ENCODE data around the gene NWD2.
A peak's percentile ranks its signal among the peaks of the same experiment; 100 is the strongest.

Gene NWD2

GRCh38 chr4:37304612-37305011 is 60.1 kb downstream of the NWD2 start:
- DNase-seq (ENCODE audit: low spot score) = no peak

- no peak for DNase-seq (ENCODE audit: low spot score)
These were observed 61.4 kb downstream of the NWD2 start for GRCh38 chr4:37305984-37306383.

- no peak for DNase-seq (ENCODE audit: low spot score)
These were observed 72.6 kb downstream of the NWD2 start for GRCh38 chr4:37317104-37317643.

DNA sequence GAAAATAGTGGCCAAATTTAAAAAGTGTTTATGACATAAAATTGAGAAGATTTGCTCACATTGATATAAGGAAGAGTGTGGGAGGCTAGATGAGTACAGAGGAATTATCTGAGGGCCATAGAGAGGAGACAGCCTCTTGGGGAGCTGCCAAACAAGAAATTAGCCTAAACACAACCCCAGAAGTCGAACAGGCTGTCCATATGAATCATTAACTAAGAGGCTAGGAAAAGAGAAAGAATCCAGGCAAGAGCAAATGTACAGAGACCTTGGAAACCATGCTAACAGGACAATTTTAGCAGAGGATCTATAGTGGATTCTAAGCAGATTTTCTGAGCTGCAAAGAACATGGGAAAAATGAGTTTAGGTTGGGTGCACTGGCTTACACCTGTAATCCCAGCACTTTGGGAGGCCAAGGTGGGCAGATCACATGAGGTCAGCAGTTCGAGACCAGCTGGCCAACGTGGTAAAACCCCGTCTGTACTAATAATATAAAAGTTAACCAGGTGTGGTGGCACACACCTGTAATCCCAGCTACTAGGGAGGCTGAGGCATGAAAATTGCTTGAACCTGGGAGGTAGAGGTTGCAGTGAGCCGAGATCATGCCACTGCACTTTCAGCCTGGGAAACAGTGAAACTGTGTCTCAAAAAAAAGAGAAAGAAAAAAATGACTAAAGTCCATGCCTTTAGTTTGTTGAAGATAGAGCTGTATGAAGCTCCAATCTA is 76.1 kb downstream of the NWD2 start:
- no peak for DNase-seq (ENCODE audit: low spot score)

- DNase-seq (ENCODE audit: low spot score) = no peak
These were observed 77.6 kb downstream of the NWD2 start for GRCh38 chr4:37322122-37322521.

GRCh38 chr4:37324546-37324945 is 80.0 kb downstream of the NWD2 start:
- DNase-seq (ENCODE audit: low spot score) = no peak

- DNase-seq (ENCODE audit: low spot score) = no peak
These were observed 82.3 kb downstream of the NWD2 start for GRCh38 chr4:37326852-37327251.

- DNase-seq (ENCODE audit: low spot score) = no peak
These were observed 94.4 kb downstream of the NWD2 start for GRCh38 chr4:37338972-37339371.

GRCh38 chr4:37358748-37359147 is 114.2 kb downstream of the NWD2 start:
- DNase-seq (ENCODE audit: low spot score) = no peak

GRCh38 chr4:37359261-37359660 is 114.7 kb downstream of the NWD2 start:
- DNase-seq (ENCODE audit: low spot score) = no peak

- no peak for DNase-seq (ENCODE audit: low spot score)
These were observed 121.3 kb downstream of the NWD2 start for GRCh38 chr4:37365888-37366287.

- no peak for DNase-seq (ENCODE audit: low spot score)
These were observed 123.4 kb downstream of the NWD2 start for GRCh38 chr4:37367901-37368300.

- DNase-seq (ENCODE audit: low spot score) = no peak
These were observed 125.5 kb downstream of the NWD2 start for GRCh38 chr4:37370052-37370451.

- no peak for DNase-seq (ENCODE audit: low spot score)
These were observed 136.6 kb downstream of the NWD2 start for GRCh38 chr4:37381040-37381668.

GRCh38 chr4:37383579-37384229 is 139.2 kb downstream of the NWD2 start:
- peak; percentile 36 for DNase-seq (ENCODE audit: low spot score)

DNA sequence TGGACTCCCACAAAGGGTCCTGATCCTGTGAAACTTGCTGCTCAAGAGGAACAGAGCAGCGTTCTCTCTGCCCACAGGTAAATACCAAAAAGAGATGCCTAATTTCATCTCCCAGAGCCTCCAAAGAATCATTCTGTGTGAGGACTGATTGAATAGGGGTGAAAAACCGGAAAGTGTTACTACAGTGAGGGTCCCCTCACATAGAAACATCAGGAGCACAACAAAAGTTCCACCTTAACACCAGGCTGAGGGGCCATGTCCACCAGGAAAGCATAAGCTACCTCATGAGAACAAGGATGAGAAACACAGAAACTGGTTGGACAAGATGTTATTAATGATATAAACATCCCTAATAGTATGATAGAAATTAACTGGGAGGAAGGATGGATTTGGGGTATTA is 140.9 kb downstream of the NWD2 start:
- DNase-seq (ENCODE audit: low spot score) = no peak

DNA sequence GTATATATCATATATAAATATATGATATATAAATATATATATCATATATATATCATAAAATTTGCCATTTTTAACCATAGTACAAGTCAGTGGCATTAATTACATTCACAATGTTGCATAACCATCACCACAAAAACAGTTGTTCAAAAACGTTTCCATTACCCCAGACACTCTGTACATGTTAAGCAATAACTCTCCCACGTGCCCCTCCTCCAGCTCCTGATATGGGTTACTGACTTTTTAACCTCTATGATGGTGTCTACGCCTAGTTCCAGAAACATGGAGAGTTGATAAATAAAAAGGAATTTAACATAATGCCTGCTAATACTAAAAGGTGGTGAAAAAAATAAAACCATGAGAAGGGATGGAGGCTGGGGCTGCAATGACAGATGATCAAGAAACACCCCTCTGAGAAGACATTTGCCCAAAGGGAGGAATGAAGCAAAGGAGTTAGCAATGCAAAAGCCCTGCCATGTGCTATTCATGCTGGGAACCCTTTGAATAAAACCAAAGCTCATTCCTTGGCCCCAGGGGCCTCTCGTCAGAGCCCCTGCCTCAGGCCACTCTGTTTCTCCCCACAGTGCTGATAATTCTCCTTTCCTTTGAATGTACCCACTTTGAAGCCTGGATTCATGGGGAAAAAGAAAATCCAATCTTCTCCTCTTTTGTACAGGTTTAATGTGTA is 144.3 kb downstream of the NWD2 start:
- DNase-seq (ENCODE audit: low spot score) = no peak

GRCh38 chr4:37389366-37389765 is 144.8 kb downstream of the NWD2 start:
- no peak for DNase-seq (ENCODE audit: low spot score)

GRCh38 chr4:37389967-37390580 is 145.5 kb downstream of the NWD2 start:
- peak; percentile 57 for DNase-seq (ENCODE audit: low spot score)

DNA sequence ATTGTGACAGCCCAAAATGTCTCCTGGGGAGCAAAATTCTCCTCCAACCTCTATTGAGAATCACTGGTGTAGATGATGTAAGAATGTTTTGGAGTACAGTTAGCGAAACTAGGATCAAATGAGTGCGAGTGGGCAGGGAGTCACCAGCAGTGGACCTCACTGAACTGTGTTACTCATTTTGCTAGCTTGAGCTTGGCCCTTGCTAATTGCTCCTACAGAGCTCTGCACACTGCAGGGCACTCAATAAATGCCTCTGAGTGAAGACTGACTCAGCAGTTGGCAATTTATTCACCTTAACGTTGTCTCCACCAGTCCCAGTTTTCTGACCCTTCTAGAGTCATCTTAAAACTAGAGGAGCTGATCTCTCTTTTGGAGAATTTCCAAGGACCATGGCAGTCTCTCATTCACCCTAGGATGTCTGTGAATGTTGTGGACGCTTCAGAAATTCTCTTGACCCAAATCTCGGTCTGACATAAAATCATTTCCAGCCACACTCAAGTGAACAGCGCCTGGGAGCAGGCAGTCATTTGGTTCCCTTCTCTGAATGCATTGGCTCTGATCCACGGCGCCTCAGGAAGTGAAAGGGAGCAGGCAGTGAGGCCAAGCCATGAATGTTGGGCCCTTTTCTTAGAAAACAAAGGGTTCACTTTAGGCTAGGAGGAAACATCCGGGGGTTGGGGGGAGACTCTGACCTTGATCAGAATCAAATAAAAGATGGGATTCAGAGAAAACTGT is 148.1 kb downstream of the NWD2 start:
- DNase-seq (ENCODE audit: low spot score) = no peak

DNA sequence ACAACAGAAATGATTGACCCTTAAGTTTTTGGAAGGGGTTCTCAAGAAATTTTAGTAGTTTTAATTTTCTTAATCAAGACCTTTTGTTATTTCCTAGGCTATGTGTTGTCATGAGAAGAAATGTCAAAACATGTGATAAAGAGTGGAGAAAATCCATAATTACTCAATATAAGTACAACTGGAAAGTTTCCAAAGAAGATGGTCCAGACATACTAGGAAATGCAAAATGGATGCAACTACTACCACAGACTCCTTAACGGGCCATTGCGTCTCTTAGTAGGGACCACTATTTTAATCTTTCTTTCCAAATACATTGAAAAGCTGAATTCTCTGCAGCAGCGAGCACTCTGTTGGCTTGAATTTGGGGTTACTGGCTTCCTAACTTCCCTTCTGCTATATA is 148.8 kb downstream of the NWD2 start:
- DNase-seq (ENCODE audit: low spot score) = no peak
